Stimulated activated CD8-positive, alpha-beta memory T cell treated with anti-CD3 and anti-CD28 coated beads, Interleukin-7, amount 100 ng/mL, for 24 hours (primary cell): ENCODE data around the gene MYH16.
"Not testable (repeated sequence)": the region's sequence is repeated elsewhere in the genome, so short reads cannot be mapped to it uniquely, and the experiment has no call there.

Experiments
- DNase-seq: peaks from one replicate; pipeline ENCODE4 v3.0.0-alpha.2; 2020; ENCODE audit warnings: low read depth

The MYH16 gene

GRCh38 chr7:99355098-99355497, 82.5 kb downstream of the MYH16 start:
- DNase-seq = no peak

DNA sequence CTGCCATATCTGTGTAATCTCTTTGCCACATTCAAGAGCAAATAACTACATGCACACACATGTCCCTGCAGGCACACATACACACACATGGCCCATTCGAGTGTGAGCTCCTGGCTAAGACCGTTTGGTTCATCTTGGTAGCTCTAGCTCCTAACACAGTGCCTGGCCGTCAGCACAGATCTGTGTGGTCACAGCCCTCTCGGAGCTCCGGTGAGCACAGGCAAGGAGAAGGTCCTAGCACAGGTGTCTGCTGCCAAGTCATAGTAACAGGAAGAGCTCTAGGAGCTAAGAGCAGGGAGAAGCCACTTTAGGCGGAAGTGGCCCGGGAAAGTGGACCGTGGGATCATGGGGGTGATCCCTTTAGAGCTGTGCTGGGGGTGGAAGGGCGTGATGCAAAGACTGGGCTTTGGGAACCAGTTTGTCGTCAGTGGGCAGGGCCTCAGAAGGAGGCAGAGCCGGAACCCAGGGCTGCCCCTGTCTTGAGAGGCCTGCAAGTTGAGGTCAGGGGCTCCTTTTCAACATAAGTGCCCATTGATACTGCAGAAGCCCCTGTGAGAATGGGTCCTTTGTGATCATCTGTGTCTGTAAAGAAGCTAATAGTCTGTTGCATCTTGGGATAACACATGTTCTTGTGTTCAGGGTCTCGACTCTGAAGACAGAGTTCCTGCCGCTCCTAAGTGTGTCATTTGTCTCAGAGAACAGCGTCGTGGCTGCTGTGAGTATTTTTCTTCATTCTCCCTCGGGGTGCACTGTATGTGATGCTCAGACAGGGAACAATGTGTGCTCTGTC, 85.3 kb downstream of the MYH16 start:
- DNase-seq = no peak

DNA sequence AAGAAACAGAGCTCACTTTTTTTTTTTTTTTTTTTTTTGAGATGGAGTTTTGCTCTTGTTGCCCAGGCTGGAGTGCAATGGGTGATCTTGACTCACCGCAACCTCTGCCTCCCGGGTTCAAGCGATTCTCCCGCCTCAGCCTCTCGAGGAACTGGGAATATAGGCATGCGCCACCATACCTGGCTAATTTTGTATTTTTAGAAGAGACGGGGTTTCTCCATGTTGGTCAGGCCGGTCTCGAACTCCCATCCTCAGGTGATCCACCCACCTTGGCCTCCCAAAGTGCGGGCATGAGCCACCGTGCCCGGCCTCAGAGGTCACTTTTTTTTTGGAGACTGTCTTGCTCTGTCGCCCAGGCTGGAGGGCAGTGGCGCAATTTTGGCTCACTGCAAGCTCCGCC, 85.9 kb downstream of the MYH16 start:
- not testable (repeated sequence) for DNase-seq

DNA sequence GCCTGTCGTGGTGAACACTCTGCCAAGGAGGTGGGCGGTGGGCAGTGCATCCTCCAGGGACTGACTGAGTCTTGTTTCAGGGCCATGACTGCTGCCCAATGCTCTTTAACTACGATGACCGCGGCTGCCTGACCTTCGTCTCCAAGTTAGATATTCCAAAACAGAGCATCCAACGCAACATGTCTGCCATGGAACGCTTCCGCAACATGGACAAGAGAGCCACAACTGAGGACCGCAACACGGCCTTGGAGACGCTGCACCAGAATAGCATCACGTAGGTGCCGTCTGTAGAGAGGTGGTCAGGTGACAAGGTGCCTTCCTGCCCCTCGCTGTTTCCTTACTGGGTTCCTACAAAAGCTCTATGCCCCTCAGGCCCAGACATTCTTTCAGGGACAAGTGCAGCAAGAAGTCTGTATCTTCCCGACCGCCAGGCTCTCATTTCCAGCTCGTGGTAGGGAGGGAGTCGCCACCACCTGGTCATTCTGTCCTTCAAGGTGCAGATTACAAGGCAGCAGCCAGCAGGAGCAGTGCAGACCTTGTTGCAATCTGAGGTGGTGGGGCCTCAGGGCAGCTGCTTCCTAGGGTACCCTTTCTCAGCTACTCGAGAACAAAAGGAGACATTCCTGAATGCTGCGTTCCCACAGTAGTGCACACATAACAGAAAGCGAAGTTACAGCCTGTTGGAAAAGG, 87.0 kb downstream of the MYH16 start:
- DNase-seq = no peak
